Measurements from ENCODE around the gene PRXL2B. TPM values are rescaled to one million over a fixed set of nuclear protein-coding genes. Genes with fewer than 3 reads are reported as not detected.

PRXL2B gene
- polyA plus RNA-seq, 1 experiment = 10.2 TPM

GRCh38 chr1:2591233-2591580 is 4.6 kb downstream of the PRXL2B start:
- CTCF ChIA-PET = no interaction called here
- H3K4me3 ChIP-seq (ENCODE audit: low read depth, low read length) = no peak overlapping the region
- H3K9me3 ChIP-seq (ENCODE audit: control insufficient read depth, insufficient read depth, low read length) = no peaks in the 10 kb centered on the region; the same call in 1 of the 2 replicates
- POLR2A ChIA-PET = no interaction called here
- H3K27me3 ChIP-seq (ENCODE audit: control insufficient read depth, insufficient read depth, low read length) = no peaks in the 10 kb centered on the region
- H3K27ac ChIP-seq (ENCODE audit: low read depth, low read length) = no peak overlapping the region
- DNase-seq (ENCODE audit: low read depth, low spot score) = no peak
- no peak for TF ChIP-seq CTCF (IDR thresholded peaks at IDR 0.05; ENCODE audit: low read depth, low read length)

- no peak for TF ChIP-seq CTCF (IDR thresholded peaks at IDR 0.05; ENCODE audit: low read depth, low read length)
- CTCF ChIA-PET = no interaction called here
- POLR2A ChIA-PET = no interaction called here
- no peak for DNase-seq (ENCODE audit: low read depth, low spot score)
- Histone ChIP-seq H3K9me3 (ENCODE audit: control insufficient read depth, insufficient read depth, low read length) (no peaks in the 10 kb centered on the region; the same call in 1 of the 2 replicates), H3K4me3 (ENCODE audit: low read depth, low read length) (no peak overlapping the region), H3K27me3 (ENCODE audit: control insufficient read depth, insufficient read depth, low read length) (no peaks in the 10 kb centered on the region), H3K27ac (ENCODE audit: low read depth, low read length) (no peak overlapping the region)
Measured at GRCh38 chr1:2591581-2592261, 5.1 kb downstream of the PRXL2B start.

- Histone ChIP-seq H3K27ac (ENCODE audit: low read depth, low read length) (no peak overlapping the region), H3K27me3 (ENCODE audit: control insufficient read depth, insufficient read depth, low read length) (no peaks in the 10 kb centered on the region), H3K4me3 (ENCODE audit: low read depth, low read length) (no peak overlapping the region), H3K9me3 (ENCODE audit: control insufficient read depth, insufficient read depth, low read length) (no peaks in the 10 kb centered on the region; the same call in 1 of the 2 replicates)
- no peak for DNase-seq (ENCODE audit: low read depth, low spot score)
- CTCF ChIA-PET = no interaction called here
- POLR2A ChIA-PET = no interaction called here
- no peak for TF ChIP-seq CTCF (IDR thresholded peaks at IDR 0.05; ENCODE audit: low read depth, low read length)
Measured at GRCh38 chr1:2592672-2593071, 6.1 kb downstream of the PRXL2B start.

- TF ChIP-seq CTCF (IDR thresholded peaks at IDR 0.05; ENCODE audit: low read depth, low read length) = no peak
- DNase-seq (ENCODE audit: low read depth, low spot score) = no peak
- CTCF ChIA-PET = no interaction called here
Measured at GRCh38 chr1:2593251-2593878, 6.8 kb downstream of the PRXL2B start.

GRCh38 chr1:2594001-2594640 is 7.5 kb downstream of the PRXL2B start:
- no peak for DNase-seq (ENCODE audit: low read depth, low spot score)
- H3K9me3 ChIP-seq (ENCODE audit: control insufficient read depth, insufficient read depth, low read length) = no peaks in the 10 kb centered on the region; the same call in none of the 2 replicates
- no peak for TF ChIP-seq CTCF (IDR thresholded peaks at IDR 0.05; ENCODE audit: low read depth, low read length)
- CTCF ChIA-PET = no interaction called here
- no peaks in the 10 kb centered on the region for H3K27me3 ChIP-seq (ENCODE audit: control insufficient read depth, insufficient read depth, low read length)
- no peak overlapping the region for H3K27ac ChIP-seq (ENCODE audit: low read depth, low read length)
- POLR2A ChIA-PET = no interaction called here
- no peak overlapping the region; the same call in 1 of the 2 replicates for H3K4me3 ChIP-seq (ENCODE audit: low read depth, low read length)

More at GRCh38 chr1:2593251-2593878, 6.8 kb downstream of the PRXL2B start:
- no peak overlapping the region for H3K27ac ChIP-seq (ENCODE audit: low read depth, low read length)
- H3K9me3 ChIP-seq (ENCODE audit: control insufficient read depth, insufficient read depth, low read length) = no peaks in the 10 kb centered on the region; the same call in 1 of the 2 replicates
- POLR2A ChIA-PET = no interaction called here
- H3K4me3 ChIP-seq (ENCODE audit: low read depth, low read length) = no peak overlapping the region
- H3K27me3 ChIP-seq (ENCODE audit: control insufficient read depth, insufficient read depth, low read length) = no peaks in the 10 kb centered on the region

Data from AG04450 (cell line).